Fibroblast of skin of left biceps (primary cell): Measurements from ENCODE around the gene PXT1.

Experiments used
- DNase-seq, 2 experiments: peaks; one replicate each; pipeline ENCODE4 v3.0.0-alpha.2; 2013; ENCODE audit warnings: low read depth in 2 of 2

PXT1 gene

GRCh38 chr6:36387440-36388303, 55.0 kb downstream of the PXT1 start, which contains the start of gene ETV7:
Gene ETV7, minus strand, starts transcription at chr6:36387669. Its CDS starts 128 bp downstream, at chr6:36387541.
- DNase-seq = no peak

GRCh38 chr6:36386495-36387439, 55.9 kb downstream of the PXT1 start:
- DNase-seq = peak in 1 of 2 experiments; percentile 19

- DNase-seq = no peak
These were observed 58.6 kb downstream of the PXT1 start for GRCh38 chr6:36384095-36384494.

- DNase-seq = no peak
These were observed 59.0 kb downstream of the PXT1 start for GRCh38 chr6:36383606-36384005.

GRCh38 chr6:36382976-36383375, 59.7 kb downstream of the PXT1 start:
- no peak for DNase-seq

- no peak for DNase-seq
These were observed 60.9 kb downstream of the PXT1 start for GRCh38 chr6:36381502-36382389.

- no peak for DNase-seq
These were observed 62.5 kb downstream of the PXT1 start for GRCh38 chr6:36380166-36380565.

- DNase-seq = no peak
These were observed 63.7 kb downstream of the PXT1 start for GRCh38 chr6:36378936-36379335.

GRCh38 chr6:36378243-36378920, 64.3 kb downstream of the PXT1 start:
- no peak for DNase-seq

- DNase-seq = no peak
These were observed 65.1 kb downstream of the PXT1 start for GRCh38 chr6:36377594-36377993.

- DNase-seq = no peak
These were observed 65.9 kb downstream of the PXT1 start for GRCh38 chr6:36376742-36377141.

- DNase-seq = no peak
These were observed 66.5 kb downstream of the PXT1 start for GRCh38 chr6:36376183-36376582.

- no peak for DNase-seq
These were observed 67.0 kb downstream of the PXT1 start for GRCh38 chr6:36375644-36376155.

GRCh38 chr6:36374972-36375371, 67.7 kb downstream of the PXT1 start:
- DNase-seq = no peak

GRCh38 chr6:36374194-36374593, 68.5 kb downstream of the PXT1 start:
- no peak for DNase-seq

- no peak for DNase-seq
These were observed 69.2 kb downstream of the PXT1 start for GRCh38 chr6:36373368-36374019.

GRCh38 chr6:36372088-36372487, 70.6 kb downstream of the PXT1 start:
- no peak for DNase-seq

- DNase-seq = no peak
These were observed 71.4 kb downstream of the PXT1 start for GRCh38 chr6:36371211-36371610.

- no peak for DNase-seq
These were observed 72.0 kb downstream of the PXT1 start for GRCh38 chr6:36370638-36371037.
